Left colon (tissue), 2 donors: ENCODE measurements around the gene ZNF438. TPM values are rescaled to one million over a fixed set of nuclear protein-coding genes. Genes with fewer than 3 reads are reported as not detected.
A peak's percentile ranks its signal among the peaks of the same experiment; 100 is the strongest.
"Not testable (repeated sequence)": the region's sequence is repeated elsewhere in the genome, so short reads cannot be mapped to it uniquely, and the experiment has no call there.

Experiments used
- ATAC-seq: fragments of 200-7000 bp; cut with Tn5 transposase; one replicate; pipeline ENCODE4 v1.9.1; 2020; ENCODE audit warnings: mild to moderate bottlenecking, moderate library complexity
- DNase-seq, 2 donors: peaks; one replicate each; pipeline ENCODE4 v3.0.0-alpha.2; 2020
- intact Hi-C, 2 donors: fragments of 100-400 bp; cut with DNase I in 1 of 2; cut with micrococcal nuclease in 1 of 2; formaldehyde crosslinking; loops; one replicate each; pipeline versions ENCODE4 v1.11.2 to v1.14.0; 2022; cut with DNase I, micrococcal nuclease
- total RNA-seq, 2 donors: library from RNA; stranded (reverse); fragmentation: NEBNext Ultra II Directional; extraction: Animal tissue kit (Norgen Biotek cat#: 25700); gene quantifications; one replicate each; pipeline ENCODE4 v1.2.1, GENCODE V29; 2021
- donor health status: DM: no; HTN: no; CAD: no.
- donor health status: DM: yes; HTN: yes; CAD: no.

The ZNF438 gene
- total RNA-seq, 2 donors from 2014 or later: 3.8 to 6.5 TPM

DNA sequence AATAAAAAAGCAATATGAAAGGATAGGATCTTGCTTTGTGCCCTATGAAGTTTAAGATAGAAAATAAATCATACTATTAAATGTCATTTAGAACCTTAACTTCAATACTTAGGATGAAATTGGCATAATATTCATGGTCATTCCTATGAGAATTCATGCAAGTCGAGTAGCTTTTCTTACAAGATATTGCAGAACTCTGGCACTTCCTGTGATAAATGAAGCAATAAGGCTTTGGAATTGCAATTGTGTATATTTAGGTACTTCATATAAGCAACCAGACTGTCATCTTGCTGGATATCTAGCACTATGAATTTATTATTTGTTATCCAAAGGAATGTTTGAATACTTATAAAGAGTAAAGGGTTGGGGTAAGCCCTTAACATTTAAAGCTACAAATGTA lies 116.5 kb downstream of the ZNF438 start:
- DNase-seq (no peak), ATAC-seq (no peak)
- intact Hi-C loops: no loop called here

DNA sequence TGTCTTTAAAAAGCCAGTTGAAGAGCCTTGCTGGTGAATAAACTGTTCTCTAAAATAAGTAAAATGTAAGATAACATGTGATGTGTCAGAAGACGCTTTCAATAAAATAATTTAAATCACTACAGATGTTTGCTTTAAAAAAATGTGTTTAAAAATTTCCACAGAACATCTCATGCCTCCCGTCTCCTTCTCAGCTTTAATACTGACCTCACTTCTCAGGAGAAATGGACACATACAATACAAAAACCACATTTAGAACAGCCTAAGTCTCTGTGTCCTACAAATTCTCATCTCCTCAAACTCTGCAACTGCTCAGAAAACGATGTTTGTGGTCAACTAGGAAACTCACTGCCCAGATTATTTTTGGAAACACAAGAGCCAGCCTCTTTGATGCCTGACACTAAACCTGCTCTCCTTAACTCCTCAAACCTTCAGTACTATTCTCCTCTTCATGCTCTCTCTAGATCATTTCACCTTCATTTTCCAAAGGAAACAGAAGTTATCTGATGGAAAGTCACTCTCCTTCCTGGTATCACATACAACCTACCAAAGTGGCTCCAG lies 120.3 kb downstream of the ZNF438 start:
- ATAC-seq: no peak
- intact Hi-C loops: no loop called here
- DNase-seq: no peak

DNA sequence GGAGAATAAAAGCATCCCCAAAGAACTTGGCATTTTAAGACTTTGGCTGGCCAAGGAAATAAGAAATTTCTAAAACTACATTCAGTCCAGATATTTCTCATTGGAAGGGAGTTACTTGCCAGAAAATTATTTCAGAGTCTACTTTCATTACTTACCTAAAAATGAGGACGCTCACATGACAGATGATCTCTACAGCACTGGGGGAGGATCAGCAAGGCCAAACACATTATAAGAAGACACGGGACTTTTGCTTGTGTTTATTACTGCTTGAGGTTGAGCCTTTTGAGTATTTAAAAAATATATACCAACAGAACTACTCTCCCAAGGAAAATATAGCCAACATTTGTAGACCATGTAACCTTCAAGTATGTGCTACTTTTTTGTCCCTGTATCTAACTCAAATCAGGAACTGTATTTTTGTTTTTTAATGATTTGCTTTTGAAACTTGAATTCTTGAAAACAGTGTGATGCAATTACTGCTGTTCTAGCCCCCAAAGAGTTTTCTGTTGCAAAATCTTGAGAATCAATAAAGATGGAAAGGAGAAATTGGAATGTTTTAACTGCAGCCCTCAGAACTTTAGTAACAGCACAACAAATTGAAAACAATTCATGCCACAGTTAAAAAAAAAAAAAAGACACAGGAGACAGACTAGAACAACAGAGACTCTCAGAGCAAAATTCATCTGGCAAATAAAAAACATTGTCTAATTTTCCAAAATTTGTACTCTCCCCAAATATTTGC lies 128.1 kb downstream of the ZNF438 start:
- DNase-seq (no peak), ATAC-seq (no peak)
- intact Hi-C loops: no loop called here

DNA sequence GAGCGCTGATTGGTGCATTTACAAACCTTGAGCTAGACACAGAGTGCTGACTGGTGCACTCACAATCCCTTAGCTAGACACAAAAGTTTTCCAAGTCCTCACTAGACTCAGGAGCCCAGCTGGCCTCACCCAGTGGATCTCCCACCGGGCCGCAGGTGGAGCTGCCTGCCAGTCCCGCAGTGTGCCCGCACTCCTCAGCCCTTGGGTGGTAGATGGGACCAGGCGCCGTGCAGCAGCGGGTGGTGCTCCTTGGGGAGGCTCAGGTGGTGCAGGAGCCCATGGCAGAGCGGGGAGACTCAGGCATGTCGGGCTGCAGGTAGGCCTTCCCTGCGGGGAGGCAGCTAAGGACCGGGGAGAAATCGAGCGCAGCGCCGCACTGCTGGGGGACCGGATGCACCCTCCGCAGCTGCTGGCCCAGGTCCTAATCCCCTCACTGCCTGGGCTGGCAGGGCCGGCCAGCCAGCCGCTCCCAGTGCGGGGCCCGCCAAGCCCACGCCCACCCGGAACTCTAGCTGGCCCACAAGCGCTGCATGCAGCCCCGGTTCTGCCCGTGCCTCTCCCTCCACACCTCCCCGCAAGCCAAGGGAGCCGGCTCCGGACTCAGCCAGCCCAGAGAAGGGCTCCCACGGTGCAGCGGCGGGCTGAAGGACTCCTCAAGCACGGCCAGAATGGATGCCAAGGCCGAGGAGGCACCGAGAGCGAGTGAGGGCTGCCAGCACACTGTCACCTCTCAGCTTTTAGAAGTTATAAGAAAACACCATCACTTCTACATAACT lies 128.9 kb downstream of the ZNF438 start:
- ATAC-seq: no peak
- intact Hi-C loops: no loop called here

DNA sequence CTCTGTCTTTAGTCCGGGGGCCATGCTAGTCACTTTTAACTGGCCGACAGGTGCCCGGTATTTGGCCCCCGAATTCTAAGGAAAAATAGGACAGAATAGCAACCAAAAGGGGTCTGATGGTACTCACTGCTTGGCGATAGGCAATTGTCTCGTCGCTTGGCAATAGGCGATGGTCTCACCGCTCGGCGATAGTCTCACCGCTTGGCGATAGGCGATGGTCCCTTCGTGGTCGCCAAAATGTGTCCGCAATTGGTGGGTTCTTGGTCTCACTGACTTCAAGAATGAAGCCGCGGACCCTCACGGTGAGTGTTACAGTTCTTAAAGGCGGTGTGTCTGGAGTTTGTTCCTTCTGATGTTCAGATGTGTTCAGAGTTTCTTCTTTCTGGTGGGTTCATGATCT lies 130.2 kb downstream of the ZNF438 start:
- DNase-seq, ATAC-seq, intact Hi-C loops: not testable (repeated sequence)

More for the DNA sequence above, 128.9 kb downstream of the ZNF438 start:
- no peak for DNase-seq

DNA sequence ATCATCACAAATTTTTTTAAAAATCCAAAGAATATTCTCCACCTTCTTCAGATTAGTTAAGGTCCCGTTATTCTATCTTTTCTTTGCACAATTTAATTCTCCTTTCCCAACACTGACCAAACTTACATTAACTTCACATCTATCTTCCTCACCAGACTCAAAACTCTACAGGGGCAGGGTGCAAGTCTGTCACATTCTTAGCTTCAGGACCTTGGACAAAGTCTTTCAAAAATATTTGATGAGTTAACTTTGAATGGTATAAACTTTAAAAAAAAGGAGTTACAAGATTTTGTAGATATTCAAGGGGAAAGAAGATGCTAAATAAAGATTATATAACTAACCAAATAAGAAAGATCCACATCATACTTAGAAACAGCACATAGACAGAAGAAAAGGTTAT lies 132.7 kb downstream of the ZNF438 start:
- no peak for ATAC-seq
- no peak for DNase-seq
- intact Hi-C loops: no loop called here

DNA sequence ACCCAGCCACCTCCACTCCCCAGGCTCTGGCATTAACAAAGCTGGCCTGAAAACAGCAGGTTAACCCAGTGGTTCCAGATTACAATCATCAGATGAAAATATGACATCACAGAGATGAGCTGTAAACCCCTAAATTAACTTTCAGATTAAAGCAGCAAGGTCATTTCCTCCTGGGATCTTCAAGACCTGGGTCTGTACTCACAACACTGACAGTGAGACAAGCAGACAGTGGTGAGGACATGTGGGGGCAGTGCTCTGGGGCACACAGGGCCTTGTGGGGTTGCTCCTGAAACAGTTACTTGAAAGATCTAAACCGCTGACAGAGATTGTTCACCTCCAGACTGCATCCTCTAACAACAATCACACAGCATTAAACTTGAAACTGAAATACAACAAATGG lies 134.1 kb downstream of the ZNF438 start:
- intact Hi-C loops: no loop called here
- DNase-seq (no peak), ATAC-seq (peak; percentile 6)

DNA sequence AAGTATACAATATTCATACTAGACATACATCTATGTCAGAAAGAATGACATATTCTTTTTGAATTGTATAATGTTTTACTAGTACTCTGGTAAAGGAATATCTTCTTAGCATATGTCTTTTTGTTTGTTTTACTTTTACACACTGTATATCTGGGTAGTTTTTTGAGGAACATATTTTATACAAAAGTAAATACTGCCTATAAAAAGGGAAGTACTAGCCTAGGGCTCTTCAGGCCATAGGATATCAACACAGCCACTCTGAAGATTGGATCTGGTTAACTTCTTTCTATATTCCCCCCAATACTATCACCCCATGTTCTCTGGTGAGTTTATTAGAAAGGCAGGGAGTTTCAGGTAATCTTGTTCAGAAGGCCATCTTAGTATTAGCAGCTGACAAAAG lies 134.6 kb downstream of the ZNF438 start:
- ATAC-seq: peak; percentile 72

DNA sequence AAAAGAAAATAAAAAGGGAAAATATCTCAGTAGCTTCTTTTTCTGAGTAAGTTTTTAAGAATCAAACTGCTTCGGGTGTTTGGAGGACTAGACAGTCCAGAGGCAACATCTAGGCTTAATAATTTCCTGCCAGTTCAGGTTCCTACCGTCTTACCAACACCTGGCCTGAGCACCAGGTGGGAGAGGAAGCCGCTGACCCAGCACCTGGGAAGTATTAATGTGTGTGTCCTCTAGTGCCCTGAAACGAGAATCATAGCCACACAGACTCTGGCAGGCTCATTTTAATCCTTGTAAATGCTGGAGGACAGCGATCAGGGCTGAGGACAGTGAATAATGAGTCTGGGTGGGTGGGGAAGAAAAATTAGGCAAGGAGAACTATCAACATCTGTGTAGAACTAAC lies 137.4 kb downstream of the ZNF438 start:
- intact Hi-C loops: no loop called here
- no peak for DNase-seq
- ATAC-seq: no peak

More for the DNA sequence above, 134.6 kb downstream of the ZNF438 start:
- no peak for DNase-seq
- intact Hi-C loops: no loop called here

DNA sequence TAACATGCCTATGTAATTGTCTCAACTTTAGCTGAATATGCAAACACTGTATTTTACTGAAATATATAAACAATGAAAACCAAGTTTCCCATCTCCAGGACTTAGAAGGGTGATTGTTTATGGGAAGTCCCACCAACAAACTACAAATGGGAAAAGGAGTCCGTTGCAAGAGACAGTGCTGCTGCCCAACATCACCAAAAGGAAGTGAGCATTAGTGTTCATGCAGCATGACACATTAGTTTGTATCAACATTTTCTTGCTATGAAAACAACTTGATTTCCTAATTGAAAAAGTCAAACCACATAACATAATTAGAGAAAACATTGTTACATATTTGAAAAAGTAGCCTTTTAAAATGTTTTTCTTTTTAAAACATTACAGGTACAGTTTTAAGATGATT lies 138.5 kb downstream of the ZNF438 start:
- DNase-seq (no peak), ATAC-seq (no peak)
- intact Hi-C loops: no loop called here

DNA sequence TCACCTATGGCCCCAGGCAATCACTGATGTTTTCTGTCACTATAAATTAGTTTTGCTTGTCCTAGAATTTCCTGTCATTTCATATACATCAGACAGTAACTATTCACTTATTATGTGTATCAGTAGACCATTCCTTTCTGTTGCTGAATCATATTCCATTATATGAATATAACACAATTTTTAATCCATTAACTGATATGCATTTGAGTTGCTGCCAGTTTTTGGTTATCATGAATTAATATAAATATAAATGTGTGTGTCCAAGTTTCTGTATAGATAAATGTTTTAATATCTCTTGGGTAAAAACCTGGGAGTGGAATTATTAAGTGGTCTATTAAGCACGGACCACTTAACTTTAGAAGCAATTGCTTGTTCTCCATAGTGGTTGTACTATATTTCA lies 143.8 kb downstream of the ZNF438 start:
- ATAC-seq (no peak), DNase-seq (no peak)
- intact Hi-C loops: no loop called here

DNA sequence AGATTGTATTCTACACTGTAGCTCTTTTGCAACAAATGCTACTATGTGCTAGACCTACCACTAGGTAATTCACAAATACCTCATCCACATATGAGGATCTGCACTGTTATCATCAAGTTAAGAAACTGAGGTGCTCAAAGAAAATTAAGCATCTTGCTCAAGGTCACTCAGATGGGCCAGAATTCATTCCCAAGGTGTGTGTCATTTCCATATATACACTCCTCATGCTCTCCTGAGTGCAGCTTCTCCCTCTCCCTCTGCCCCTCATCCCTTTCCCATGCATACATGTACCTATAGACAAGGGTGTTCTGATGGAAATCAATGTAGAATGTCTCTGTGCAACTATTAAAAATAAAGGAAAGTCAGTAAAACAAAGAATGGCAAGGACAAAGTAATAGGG lies 146.2 kb downstream of the ZNF438 start:
- ATAC-seq (no peak), DNase-seq (no peak)
- intact Hi-C loops: no loop called here

DNA sequence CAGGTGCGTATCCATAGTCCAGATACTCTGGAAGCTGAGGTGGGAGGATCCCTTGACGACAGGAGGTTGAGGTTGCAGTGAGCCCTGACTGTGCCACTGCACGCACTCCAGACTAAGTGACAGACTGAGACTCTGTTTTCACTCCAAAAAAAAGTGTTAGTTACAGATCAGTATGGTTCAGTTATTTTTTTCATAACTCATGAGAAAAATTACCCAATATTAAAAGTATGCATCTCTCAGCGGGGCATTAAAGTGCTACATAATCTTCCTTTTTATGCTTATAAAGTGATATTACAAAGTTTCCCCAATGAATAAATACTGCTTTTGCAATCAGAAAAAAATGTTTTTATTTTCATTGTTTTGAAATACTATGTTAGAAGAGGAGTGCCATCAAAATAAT lies 147.9 kb downstream of the ZNF438 start:
- DNase-seq: no peak
- intact Hi-C loops: no loop called here
- no peak for ATAC-seq

DNA sequence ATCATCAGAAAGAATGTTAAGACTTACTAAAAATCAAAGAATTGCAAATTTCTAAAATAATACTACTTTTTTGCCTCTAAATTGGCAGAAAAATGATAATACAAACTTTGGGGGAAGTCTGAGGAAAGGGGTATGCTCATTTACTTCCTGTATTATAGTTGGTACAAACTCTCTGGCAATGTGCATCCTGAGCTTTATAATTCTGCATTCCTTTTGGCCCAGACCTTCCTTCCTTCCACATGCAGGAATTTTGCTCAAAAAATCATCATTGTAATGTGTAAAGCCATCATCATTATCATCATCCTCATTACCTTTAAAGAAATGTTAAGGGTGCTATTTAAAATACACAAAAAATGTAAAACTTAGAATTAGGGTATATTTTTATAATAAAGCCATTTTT lies 148.5 kb downstream of the ZNF438 start:
- ATAC-seq: no peak
- intact Hi-C loops: no loop called here
- DNase-seq: no peak

DNA sequence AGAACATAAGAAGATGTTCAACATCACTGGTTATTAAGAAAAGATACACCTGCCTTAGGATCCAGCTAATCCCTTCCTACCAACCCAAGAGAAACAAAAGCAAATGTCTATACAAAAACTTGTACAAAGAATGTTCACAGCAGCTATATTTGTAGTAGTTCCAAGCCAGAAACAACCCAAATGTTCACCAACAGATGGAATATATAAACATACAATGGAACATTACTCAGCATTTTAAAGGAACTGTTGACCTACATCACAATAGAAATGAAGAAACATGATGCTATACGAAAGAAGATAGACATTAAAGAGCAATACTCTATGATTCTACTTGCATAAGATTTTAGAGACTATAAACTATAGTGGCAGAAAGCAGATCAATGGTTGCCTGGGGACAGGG lies 149.4 kb downstream of the ZNF438 start:
- ATAC-seq (no peak), DNase-seq (no peak)
- intact Hi-C loops: no loop called here

DNA sequence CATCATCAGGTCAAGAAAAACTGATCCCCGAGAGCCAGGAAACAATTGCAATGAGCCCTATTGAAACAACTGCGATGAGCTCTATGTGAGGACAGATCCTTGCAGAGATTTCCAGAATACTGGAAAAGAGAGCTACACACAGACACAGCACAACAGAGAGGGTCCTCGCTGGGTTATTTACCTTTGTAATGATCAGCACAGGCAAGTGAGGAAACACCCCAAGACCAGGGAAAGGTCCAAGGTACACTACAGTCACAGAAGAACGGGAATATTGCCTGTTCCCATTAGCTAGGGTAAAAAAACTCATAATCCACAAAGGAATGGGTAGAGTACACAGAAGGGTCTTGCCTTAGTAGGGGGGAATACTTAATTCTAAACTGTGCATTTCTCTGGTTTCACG lies 152.7 kb downstream of the ZNF438 start:
- intact Hi-C loops: no loop called here
- no peak for ATAC-seq
- no peak for DNase-seq

DNA sequence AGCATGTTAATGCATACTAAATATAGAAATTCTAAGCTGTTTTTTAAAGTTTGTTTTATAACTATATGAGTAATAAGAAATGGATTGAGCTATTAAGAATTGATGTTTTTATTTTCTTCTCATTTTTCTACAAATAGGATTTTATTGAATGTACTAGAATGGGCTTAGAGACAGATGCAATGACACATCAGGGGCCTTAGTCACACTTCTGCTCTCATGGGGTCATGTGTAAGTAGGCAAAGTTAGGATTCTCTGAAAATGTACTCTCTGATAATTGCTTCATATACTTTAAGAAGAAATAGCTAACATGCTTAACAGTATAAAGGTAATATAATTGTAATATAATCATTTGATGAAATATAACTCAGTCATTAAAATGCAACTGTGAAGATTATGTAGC lies 154.6 kb downstream of the ZNF438 start:
- intact Hi-C loops: no loop called here
- ATAC-seq (no peak), DNase-seq (no peak)

DNA sequence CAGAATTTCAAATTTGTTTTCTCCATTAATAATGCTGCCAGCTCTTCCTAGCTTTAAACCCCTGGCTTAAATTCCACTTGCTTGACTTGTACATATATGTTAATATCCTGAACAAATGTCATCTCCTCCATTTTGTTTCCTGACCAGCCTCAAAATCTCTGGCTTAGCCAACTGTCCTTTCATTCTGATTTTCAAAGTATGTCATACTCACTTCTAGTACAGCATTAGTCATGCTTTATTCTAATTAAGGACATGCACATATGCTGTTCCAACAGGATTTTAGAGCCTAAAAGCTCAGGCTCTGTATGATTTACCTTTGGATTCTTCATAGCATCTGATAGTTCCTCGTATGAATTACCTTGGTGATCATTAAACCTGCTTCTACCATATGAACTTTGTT lies 158.3 kb downstream of the ZNF438 start:
- ATAC-seq: no peak
- no peak for DNase-seq
- intact Hi-C loops: no loop called here

DNA sequence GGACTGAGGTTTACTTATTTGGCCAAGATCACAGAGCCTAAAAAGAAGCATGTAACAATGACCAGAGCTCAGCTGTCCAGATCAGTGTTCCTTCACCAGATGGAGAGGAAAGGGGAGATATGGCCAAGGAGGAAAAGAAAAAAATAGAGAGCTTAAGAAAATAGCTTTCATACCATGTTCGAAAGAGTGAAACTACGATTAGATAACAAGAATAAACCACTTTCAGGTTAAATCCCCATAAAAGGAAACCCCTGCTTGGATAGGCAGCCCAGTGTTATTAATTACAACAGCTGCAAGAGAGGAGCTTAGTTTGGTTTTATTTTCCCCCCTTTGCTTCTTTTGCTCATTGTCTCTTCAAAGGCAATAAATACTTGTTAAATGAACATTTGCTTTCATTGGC lies 160.8 kb downstream of the ZNF438 start:
- intact Hi-C loops: no loop called here
- DNase-seq: no peak
- no peak for ATAC-seq

DNA sequence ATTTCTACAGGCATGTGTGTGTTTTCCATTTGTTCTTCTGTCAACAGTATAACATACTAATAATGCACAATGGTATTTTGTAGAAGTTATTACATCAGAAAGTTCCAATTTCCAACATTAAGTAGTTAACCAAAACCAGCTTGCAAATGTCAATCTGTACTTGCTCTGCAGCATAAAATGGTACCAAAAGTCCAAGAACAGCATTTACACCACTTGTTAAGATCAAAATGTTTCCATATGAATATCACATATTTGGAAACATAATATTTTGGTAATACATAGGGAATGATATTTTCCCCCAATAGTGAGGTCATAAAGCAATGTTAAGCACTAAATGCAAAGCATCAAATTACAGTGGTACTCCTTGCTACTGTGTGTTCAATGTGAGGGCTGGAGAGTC lies 162.1 kb downstream of the ZNF438 start:
- intact Hi-C loops: no loop called here
- no peak for ATAC-seq
- DNase-seq: no peak
